K562 (cell line): ENCODE data around the gene TPD52L1.
A peak's percentile ranks its signal among the peaks of the same experiment; 100 is the strongest.

ENCODE experiments used
- CTCF ChIP-seq, 3 experiments: IDR thresholded peaks in 2 of 3; conservative IDR thresholded peaks in 1 of 3; 2 replicates each; pipeline ENCODE4 v1.5.1; 2011 to 2012; ENCODE audit warnings: low read length in 3 of 3, mild to moderate bottlenecking in 3 of 3, control low read depth in 2 of 3, improper control_type of control experiment in 1 of 3, inconsistent platforms in 1 of 3, low read depth in 1 of 3, mixed read lengths in 1 of 3, moderate library complexity in 1 of 3; ENCODE audit not compliant: insufficient read depth in 2 of 3
- DNMT1 ChIP-seq: fragments of 450-650 bp; IDR thresholded peaks from 2 replicates; pipeline ENCODE4 v1.6.1; 2016; ENCODE audit warnings: antibody characterized with exemption, mild to moderate bottlenecking
- E4F1 ChIP-seq: fragments of 250-450 bp; sonication (Bioruptor Pico); IDR thresholded peaks from 2 replicates; pipeline ENCODE4 v1.5.0; 2021; ENCODE audit warnings: mild to moderate bottlenecking, borderline replicate concordance
- ESRRA ChIP-seq: fragments of 450-650 bp; IDR thresholded peaks from 2 replicates; pipeline ENCODE4 v1.6.1; 2014; ENCODE audit warnings: low read depth, mild to moderate bottlenecking, moderate library complexity, borderline replicate concordance
- NFYB ChIP-seq: IDR thresholded peaks from 2 replicates; pipeline ENCODE4 v1.6.1; 2011; ENCODE audit warnings: mild to moderate bottlenecking, moderate library complexity; ENCODE audit not compliant: insufficient read length; ENCODE audit errors: extremely low read depth
- NRF1 ChIP-seq, 2 experiments: fragments of 450-650 bp; IDR thresholded peaks in 1 of 2; conservative IDR thresholded peaks in 1 of 2; 2 replicates each; pipeline ENCODE4 v1.6.1; 2014; ENCODE audit warnings: mild to moderate bottlenecking in 2 of 2
- POLR2AphosphoS5 ChIP-seq: IDR thresholded peaks from 2 replicates; pipeline ENCODE4 v1.6.1; 2011; ENCODE audit warnings: mild to moderate bottlenecking, low read depth, low read length, moderate library complexity; ENCODE audit not compliant: control insufficient read depth, insufficient read depth
- WHSC1 ChIP-seq: IDR thresholded peaks from one replicate; pipeline ENCODE4 v1.6.1; 2012; ENCODE audit warnings: low read length, control low read depth, inconsistent platforms
- ZFP1 ChIP-seq: fragments of 450-650 bp; formaldehyde crosslinking; IDR thresholded peaks from 2 replicates; pipeline ENCODE4 v1.4.0; 2020; ENCODE audit warnings: mild to moderate bottlenecking, mixed read lengths
- ZNF398 ChIP-seq: fragments of 250-450 bp; sonication (Bioruptor Pico); IDR thresholded peaks from 2 replicates; pipeline ENCODE4 v1.8.0; 2021; ENCODE audit warnings: moderate library complexity, mild to moderate bottlenecking, inconsistent platforms

- TF ChIP-seq ZNF398 (no peak), E4F1 (CRISPR knock-in tag) (no peak), NFYB (no peak), CTCF (IDR thresholded peaks at IDR 0.05 in 2 of 3, conservative IDR thresholded peaks at IDR 0.05 in 1 of 3; ENCODE audit: insufficient read depth in 2 of 3, low read depth in 1 of 3, low read length in 3 of 3) (peak; percentile 89 to 95 (median 92)), ESRRA (peak; percentile 10; the same call in 1 of the 2 replicates), WHSC1 (no peak), NRF1 (conservative IDR thresholded peaks at IDR 0.05 in 1 of 2, IDR thresholded peaks at IDR 0.05 in 1 of 2) (peak; percentile 8 to 42; a peak in 2 of 4 replicates), ZFP1 (CRISPR knock-in tag) (no peak), DNMT1 (no peak), POLR2AphosphoS5 (peak; percentile 56; the same call in 1 of the 2 replicates)
Observed at GRCh38 chr6:125153391-125154117, at the start of gene TPD52L1.
